Keratinocyte (primary cell): ENCODE results near the gene KRTAP10-8.

ENCODE experiments used
- CTCF ChIP-seq, 3 experiments: IDR thresholded peaks in 1 of 3; conservative IDR thresholded peaks in 1 of 3; optimal IDR thresholded peaks in 1 of 3; 2 replicates in 2 of 3; 3 replicates in 1 of 3; pipeline versions ENCODE3 to v1.5.1; 2011; ENCODE audit warnings: low read length in 3 of 3, mild to moderate bottlenecking in 3 of 3, moderate library complexity in 2 of 3, control low read depth in 1 of 3, inconsistent platforms in 1 of 3; ENCODE audit not compliant: insufficient read depth in 2 of 3; ENCODE audit errors: extremely low read depth in 1 of 3
- EZH2 ChIP-seq: IDR thresholded peaks from one replicate; pipeline ENCODE4 v1.6.1; 2012; ENCODE audit warnings: inconsistent platforms, mild to moderate bottlenecking, low read length, moderate library complexity

GRCh38 chr21:44650973-44651675, 39.2 kb downstream of the KRTAP10-8 start:
- TF ChIP-seq CTCF (optimal IDR thresholded peaks at IDR 0.05 in 1 of 3, IDR thresholded peaks at IDR 0.05 in 1 of 3, conservative IDR thresholded peaks at IDR 0.05 in 1 of 3; ENCODE audit: extremely low read depth in 1 of 3, insufficient read depth in 2 of 3, low read length in 3 of 3) (no peak), EZH2 (no peak)
